HEK293 (cell line): ENCODE data around the gene TMEM220.

Experiments used
- PRDM10 ChIP-seq: fragments of 450-650 bp; formaldehyde crosslinking; IDR thresholded peaks from 2 replicates; pipeline ENCODE4 v1.5.1; 2016; ENCODE audit warnings: missing biosample characterization, missing genetic modification characterization
- ZNF274 ChIP-seq, 2 experiments: fragments of 200-500 bp in 1 of 2; fragments of 450-650 bp in 1 of 2; sonication (Bioruptor generic) in 1 of 2; formaldehyde crosslinking in 1 of 2; IDR thresholded peaks; 2 replicates each; pipeline versions ENCODE4 v1.5.1 to v1.6.1; 2014 to 2016; ENCODE audit warnings: borderline replicate concordance in 1 of 2, inconsistent platforms in 1 of 2, low read length in 1 of 2, missing biosample characterization in 1 of 2, missing genetic modification characterization in 1 of 2

GRCh38 chr17:10687499-10687898 is 42.3 kb downstream of the TMEM220 start:
- TF ChIP-seq ZNF274 (IDR thresholded peaks at IDR 0.05; ENCODE audit: low read length) (no peak), ZNF274 (tag by site-specific recombination; IDR thresholded peaks at IDR 0.05; ENCODE audit: borderline replicate concordance) (no peak), PRDM10 (tag by site-specific recombination) (no peak)
